K562 (cell line): Measurements from ENCODE around the gene SCN5A. TPM values are rescaled to one million over a fixed set of nuclear protein-coding genes. Genes with fewer than 3 reads are reported as not detected.

ENCODE experiments used
- ATAC-seq: fragments of 200-7000 bp; cut with Tn5 transposase; 3 replicates; pipeline ENCODE4 v1.9.1; 2020; ENCODE audit warnings: moderate library complexity
- BruUV-seq: library from RNA; stranded (reverse); fragments of 400-500 nt; replicated peaks from 2 replicates; lab custom pipeline; 2021; lab: Mats Ljungman, UMichigan
- CTCF ChIA-PET: fragments of 300-600 bp; formaldehyde crosslinking; extraction: SDS; loops from one replicate; lab custom pipeline; 2021; ENCODE audit warnings: low intra/inter-chr PET ratio; lab: Yijun Ruan, JAX
- POLR2A ChIA-PET: fragments of 300-600, 350-650 bp; sonication (Branson Sonifier 250); formaldehyde crosslinking; extraction: SDS; loops from one replicate; lab custom pipeline; 2021; ENCODE audit warnings: antibody characterized with exemption, inconsistent platforms; lab: Yijun Ruan, JAX
- DNase-seq, 4 experiments: peaks; one replicate each; pipeline versions ENCODE4 v3.0.0 to v3.0.0-alpha.2; 2011 to 2018; ENCODE audit warnings: low spot score in 3 of 4, mixed read lengths in 3 of 4; ENCODE audit errors: extremely low read depth in 1 of 4
- FAIRE-seq: peaks from 2 replicates; lab custom pipeline; 2011; peaks lifted over from hg19 to GRCh38; lab: Jason Lieb, UNC
- H2AFZ ChIP-seq: 2 replicates; pipeline ENCODE4 v1.6.0; 2011; ENCODE audit warnings: low read depth, low read length, control low read depth, inconsistent platforms
- H3K27ac ChIP-seq: fragments of 200-600 bp; 3 replicates; pipeline ENCODE4 v1.8.0; 2011; ENCODE audit warnings: low read depth, mild to moderate bottlenecking, control low read depth, inconsistent platforms, low read length, moderate library complexity, mixed read lengths; ENCODE audit errors: extremely low read depth
- H3K27me3 ChIP-seq, 2 experiments: fragments of 300-600 bp in 1 of 2; 2 replicates in 1 of 2; 3 replicates in 1 of 2; pipeline versions ENCODE4 v1.6.0 to v1.8.0; 2011; ENCODE audit warnings: inconsistent platforms in 2 of 2, low read length in 2 of 2, mild to moderate bottlenecking in 1 of 2, mixed read lengths in 1 of 2, moderate library complexity in 1 of 2; ENCODE audit not compliant: control insufficient read depth in 2 of 2, insufficient read depth in 2 of 2
- H3K36me3 ChIP-seq: fragments of 300-600 bp; 3 replicates; pipeline ENCODE4 v1.8.0; 2011; ENCODE audit warnings: mild to moderate bottlenecking, low read length, inconsistent platforms; ENCODE audit not compliant: control insufficient read depth, insufficient read depth
- H3K4me1 ChIP-seq, 2 experiments: fragments of 200-600 bp in 1 of 2; replicated peaks in 1 of 2; 2 replicates in 1 of 2; 3 replicates in 1 of 2; pipeline versions ENCODE4 v1.5.1 to v1.8.0; 2011; ENCODE audit warnings: inconsistent platforms in 2 of 2, low read length in 2 of 2, mild to moderate bottlenecking in 1 of 2, mixed read lengths in 1 of 2, moderate library complexity in 1 of 2; ENCODE audit not compliant: control insufficient read depth in 2 of 2, insufficient read depth in 2 of 2
- H3K4me2 ChIP-seq: 2 replicates; pipeline ENCODE4 v1.6.1; 2011; ENCODE audit warnings: low read length, control low read depth, inconsistent platforms, mixed read lengths; ENCODE audit not compliant: insufficient read depth
- H3K4me3 ChIP-seq: fragments of 200-600 bp; sonication (generic), shearing (Covaris generic); 2 replicates; pipeline ENCODE4 v1.5.1; 2016; ENCODE audit warnings: control low read depth, inconsistent platforms
- H3K79me2 ChIP-seq: fragments of 200-600 bp; 3 replicates; pipeline ENCODE4 v1.8.0; 2011; ENCODE audit warnings: low read length, inconsistent platforms; ENCODE audit not compliant: control insufficient read depth, insufficient read depth
- H3K9ac ChIP-seq, 2 experiments: 2 replicates each; pipeline versions ENCODE4 v1.6.0 to v1.6.1; 2011; ENCODE audit warnings: low read depth in 2 of 2, low read length in 2 of 2, control low read depth in 1 of 2, inconsistent platforms in 1 of 2, mild to moderate bottlenecking in 1 of 2, mixed read lengths in 1 of 2; ENCODE audit not compliant: insufficient read depth in 1 of 2
- H3K9me1 ChIP-seq: one replicate; pipeline ENCODE4 v1.6.0; 2011; ENCODE audit warnings: inconsistent platforms, mild to moderate bottlenecking, low read length, moderate library complexity; ENCODE audit not compliant: control insufficient read depth, insufficient read depth
- H3K9me3 ChIP-seq: replicated peaks from 2 replicates; pipeline ENCODE4 v1.5.1; 2011; ENCODE audit warnings: low read depth, low read length, inconsistent platforms; ENCODE audit not compliant: control insufficient read depth, insufficient read depth
- H4K20me1 ChIP-seq: replicated peaks from 2 replicates; pipeline ENCODE4 v1.6.1; 2011; ENCODE audit warnings: low read length, inconsistent platforms, mixed read lengths; ENCODE audit not compliant: control insufficient read depth, insufficient read depth
- CBX8 ChIP-seq: fragments of 200-600 bp; sonication (generic); IDR thresholded peaks from 2 replicates; pipeline ENCODE4 v1.6.1; 2012; ENCODE audit warnings: borderline replicate concordance, mixed run types, low read depth, mild to moderate bottlenecking, moderate library complexity, mixed read lengths, low read length, control low read depth, inconsistent platforms; ENCODE audit not compliant: poor library complexity, severe bottlenecking; ENCODE audit errors: extremely low read depth
- FOS ChIP-seq: IDR thresholded peaks from 3 replicates; pipeline ENCODE4 v1.6.1; 2011; ENCODE audit not compliant: insufficient read length; ENCODE audit errors: extremely low read depth
- RFX5 ChIP-seq: IDR thresholded peaks from 2 replicates; pipeline ENCODE4 v1.6.1; 2011; ENCODE audit warnings: low read depth, mild to moderate bottlenecking, improper control_type of control experiment, low read length
- ZNF143 ChIP-seq: sonication (generic); formaldehyde crosslinking; IDR thresholded peaks from 2 replicates; pipeline ENCODE4 v1.9.0; 2022; ENCODE audit warnings: mild to moderate bottlenecking, missing genetic modification reagents
- ZNF764 ChIP-seq: fragments of 250-450 bp; sonication (Bioruptor Pico); IDR thresholded peaks from 2 replicates; pipeline ENCODE4 v1.4.0; 2020; ENCODE audit warnings: low read depth, mild to moderate bottlenecking, moderate library complexity
- WGBS: fragments of 100-300 bp; shearing (Covaris generic); methylation state at CpG from one replicate; pipeline ENCODE4 v1.1.6; 2016; ENCODE audit warnings: low coverage, mixed read lengths; ENCODE audit not compliant: insufficient coverage; ENCODE audit errors: missing lambda C conversion rate; 5-methylcytosine and 5-hydroxymethylcytosine counted together
- in situ Hi-C: fragments of 300-500 bp; cut with MboI; formaldehyde crosslinking; loops from 4 replicates; pipeline ENCODE4 v1.15.0; 2018; ENCODE audit warnings: inconsistent platforms, mixed read lengths
- intact Hi-C: fragments of 100-400 bp; cut with micrococcal nuclease; formaldehyde crosslinking; loops from 2 replicates; pipeline ENCODE4 v1.14.2; 2022
- polyA plus RNA-seq, 8 experiments: library from polyadenylated mRNA; depleted of rRNA in 4 of 8; stranded (reverse) in 5 of 8; unstranded in 3 of 8; fragments of >200 nt; fragmentation: Nextera tagmentation in 2 of 8; fragmentation: Illumina TruSeq in 1 of 8; extraction: Ambion mirVana in 2 of 8; extraction: Trizol in 1 of 8; gene quantifications; 2 replicates each; pipeline versions ENCODE4 v1.2.1 to v1.2.3, GENCODE V29; 2011 to 2014; ENCODE audit warnings: inconsistent platforms in 1 of 8, missing spikeins in 1 of 8
- total RNA-seq, 7 experiments: library from RNA; depleted of rRNA in 6 of 7; stranded (reverse); fragments of >200 nt in 6 of 7; fragmentation: Illumina TruSeq in 2 of 7; extraction: Trizol in 2 of 7; gene quantifications; 2 replicates each; pipeline versions ENCODE4 v1.2.1 to v1.2.3, GENCODE V29; 2011 to 2021; ENCODE audit warnings: low replicate concordance in 1 of 7
- TF ChIP-seq, protein P1 (sequence below): fragments of 250-450 bp; sonication (Bioruptor Pico); IDR thresholded peaks from 2 replicates; pipeline ENCODE4 v1.6.1; 2021; ENCODE audit warnings: mild to moderate bottlenecking

SCN5A gene
- total and polyA plus RNA-seq, 9 of the 15 experiments (the other 6 are each of a cell fraction or from before 2014, with no cell fraction given) = 0.07 to 1.4 (median 0.21) TPM; not detected in 2

DNA sequence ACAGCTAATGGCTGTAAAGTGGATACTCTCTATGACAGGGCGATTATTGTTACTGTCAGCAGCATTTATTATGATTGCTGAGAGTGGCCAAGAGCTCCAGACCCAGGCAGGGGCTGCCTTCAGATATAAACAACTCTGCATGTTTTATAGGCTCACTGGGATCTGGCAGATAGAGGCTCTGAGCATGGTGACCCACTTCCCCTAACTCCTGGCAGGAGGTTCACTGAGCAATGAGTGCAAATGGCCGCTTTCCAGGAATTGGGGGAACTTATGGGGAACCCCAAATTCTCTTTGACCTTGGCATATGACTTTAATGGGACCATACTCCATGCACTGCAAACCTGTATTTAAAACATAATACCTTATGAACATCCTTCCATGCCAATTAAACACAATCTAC, 59.0 kb downstream of the SCN5A start:
- Histone ChIP-seq H3K4me3 (no peak overlapping the region), H3K79me2 (no peaks in the 10 kb centered on the region), H3K9me3 (no peaks in the 10 kb centered on the region), H3K27ac (no peak overlapping the region), H3K9me1 (no peaks in the 10 kb centered on the region), H2AFZ (no peak overlapping the region), H3K4me1 (no peaks in the 10 kb centered on the region), H3K9ac (no peak overlapping the region), H3K27me3 (peaks cover 0 to 30% of the 10 kb centered on the region in 2 experiments; a peak in 2 of 5 replicates), H3K36me3 (no peaks in the 10 kb centered on the region), H3K4me2 (no peak overlapping the region), H4K20me1 (no peaks in the 10 kb centered on the region; the same call in 1 of the 2 replicates)
- WGBS = 2% methylated on average over 2 of the region's 2 CpGs
- TF ChIP-seq, protein P1, sequence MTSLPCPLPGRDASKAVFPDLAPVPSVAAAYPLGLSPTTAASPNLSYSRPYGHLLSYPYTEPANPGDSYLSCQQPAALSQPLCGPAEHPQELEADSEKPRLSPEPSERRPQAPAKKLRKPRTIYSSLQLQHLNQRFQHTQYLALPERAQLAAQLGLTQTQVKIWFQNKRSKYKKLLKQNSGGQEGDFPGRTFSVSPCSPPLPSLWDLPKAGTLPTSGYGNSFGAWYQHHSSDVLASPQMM (CRISPR knock-in tag) = no peak
- TF ChIP-seq ZNF143 = no peak
- TF ChIP-seq RFX5 = no peak
- TF ChIP-seq CBX8 = no peak
- TF ChIP-seq FOS = no peak
- TF ChIP-seq ZNF764 (CRISPR knock-in tag) = no peak
- no peak for FAIRE-seq
- BruUV-seq = no TSS peak
- POLR2A ChIA-PET = interaction anchor here (1.1 to 1.2 kb wide), 2 partner anchors 9 to 20 kb away, joined by 3 read pairs; no protein-coding TSS in a partner anchor
- in situ Hi-C loops = no loop called here
- intact Hi-C loops = no loop called here
- DNase-seq = no peak
- ATAC-seq = no peak
- CTCF ChIA-PET = interaction anchor here (0.5 to 0.7 kb wide), 2 partner anchors 95 to 1804 kb away, joined by 3 read pairs; partner anchors contain the start of gene EXOG
